GM23338 (cell line): Measurements from ENCODE around the gene POP4. TPM values are rescaled to one million over a fixed set of nuclear protein-coding genes. Genes with fewer than 3 reads are reported as not detected.

ENCODE experiments used
- ATAC-seq: fragments of 200-7000 bp; cut with Tn5 transposase; 3 replicates; pipeline ENCODE4 v1.9.1; 2020
- DNase-seq: peaks from one replicate; pipeline ENCODE4 v3.0.0-alpha.2; 2015; ENCODE audit warnings: low spot score
- H2AFZ ChIP-seq: fragments of 200-600 bp; sonication (generic); 2 replicates; pipeline ENCODE4 v1.8.0; 2016; ENCODE audit warnings: antibody characterized with exemption, mild to moderate bottlenecking, moderate library complexity
- H3F3A ChIP-seq: fragments of 200-600 bp; sonication (generic); replicated peaks from 2 replicates; pipeline ENCODE4 v1.8.0; 2017; ENCODE audit warnings: antibody characterized with exemption, mixed run types, low read depth
- H3K27ac ChIP-seq: fragments of 200-600 bp; sonication (generic); 2 replicates; pipeline ENCODE4 v1.6.1; 2016; ENCODE audit warnings: low read depth
- H3K27me3 ChIP-seq: fragments of 200-600 bp; sonication (generic); 2 replicates; pipeline ENCODE4 v1.8.0; 2016; ENCODE audit warnings: mild to moderate bottlenecking, mixed run types, moderate library complexity; ENCODE audit not compliant: insufficient read depth
- H3K36me3 ChIP-seq: fragments of 200-600 bp; sonication (generic); 2 replicates; pipeline ENCODE4 v1.8.0; 2016; ENCODE audit warnings: mild to moderate bottlenecking; ENCODE audit not compliant: insufficient read depth
- H3K4me1 ChIP-seq: fragments of 200-600 bp; sonication (generic); 2 replicates; pipeline ENCODE4 v1.8.0; 2016; ENCODE audit warnings: mild to moderate bottlenecking, moderate library complexity; ENCODE audit not compliant: insufficient read depth
- H3K4me2 ChIP-seq: fragments of 200-600 bp; sonication (generic); 2 replicates; pipeline ENCODE4 v1.7.1; 2017; ENCODE audit warnings: mixed run types
- H3K4me3 ChIP-seq: fragments of 200-600 bp; sonication (generic); 2 replicates; pipeline ENCODE4 v1.6.1; 2016; ENCODE audit warnings: mixed run types
- H3K79me2 ChIP-seq: fragments of 200-600 bp; sonication (generic); replicated peaks from 2 replicates; pipeline ENCODE4 v1.8.0; 2017; ENCODE audit warnings: mild to moderate bottlenecking; ENCODE audit not compliant: insufficient read depth
- H3K9me2 ChIP-seq: fragments of 200-600 bp; sonication (generic); 2 replicates; pipeline ENCODE4 v1.8.0; 2017; ENCODE audit not compliant: insufficient read depth
- H4K20me1 ChIP-seq: fragments of 200-600 bp; sonication (generic); replicated peaks from 2 replicates; pipeline ENCODE4 v1.8.0; 2017; ENCODE audit warnings: mild to moderate bottlenecking; ENCODE audit not compliant: insufficient read depth
- H3K27ac Mint-ChIP-seq: 2 replicates; pipeline ENCODE4 v1.8.0; 2020; ENCODE audit warnings: inconsistent platforms, mild to moderate bottlenecking, moderate library complexity, mixed read lengths
- H3K27me3 Mint-ChIP-seq: 3 replicates; pipeline ENCODE4 v1.8.0; 2022; ENCODE audit warnings: low read depth, mild to moderate bottlenecking, moderate library complexity, mixed read lengths, inconsistent platforms; ENCODE audit not compliant: insufficient read depth, poor library complexity
- H3K36me3 Mint-ChIP-seq: 3 replicates; pipeline ENCODE4 v1.8.0; 2021; ENCODE audit warnings: low read depth, mild to moderate bottlenecking, inconsistent platforms, moderate library complexity, mixed read lengths
- H3K4me1 Mint-ChIP-seq: 3 replicates; pipeline ENCODE4 v1.8.0; 2020; ENCODE audit warnings: mild to moderate bottlenecking, inconsistent platforms, mixed read lengths
- H3K4me3 Mint-ChIP-seq: 3 replicates; pipeline ENCODE4 v1.8.0; 2021; ENCODE audit warnings: moderate library complexity, mild to moderate bottlenecking, inconsistent platforms, mixed read lengths
- H3K9me3 Mint-ChIP-seq: 3 replicates; pipeline ENCODE4 v1.8.0; 2020; ENCODE audit warnings: moderate library complexity, mild to moderate bottlenecking, inconsistent platforms, mixed read lengths
- CREB1 ChIP-seq: fragments of 250-450 bp; sonication (Bioruptor Pico); IDR thresholded peaks from 2 replicates; pipeline ENCODE4 v1.5.0; 2020; ENCODE audit warnings: low read depth, mild to moderate bottlenecking, moderate library complexity
- ETS1 ChIP-seq: IDR thresholded peaks from 2 replicates; pipeline ENCODE4 v1.6.1; 2016; ENCODE audit warnings: antibody characterized with exemption
- EZH2 ChIP-seq: fragments of 200-600 bp; sonication (generic); IDR thresholded peaks from one replicate; pipeline ENCODE4 v1.8.0; 2017; ENCODE audit warnings: antibody characterized with exemption, mild to moderate bottlenecking, low read depth; ENCODE audit not compliant: unreplicated experiment
- EZH2phosphoT487 ChIP-seq: fragments of 200-600 bp; sonication (generic); IDR thresholded peaks from one replicate; pipeline ENCODE4 v1.8.1; 2018; ENCODE audit warnings: antibody characterized with exemption; ENCODE audit not compliant: unreplicated experiment
- JUNB ChIP-seq: IDR thresholded peaks from one replicate; pipeline ENCODE4 v1.6.1; 2016; ENCODE audit warnings: antibody characterized with exemption; ENCODE audit not compliant: unreplicated experiment
- NANOG ChIP-seq: IDR thresholded peaks from 2 replicates; pipeline ENCODE4 v1.6.1; 2016; ENCODE audit warnings: antibody characterized with exemption, borderline replicate concordance
- POLR2AphosphoS5 ChIP-seq: IDR thresholded peaks from 2 replicates; pipeline ENCODE4 v1.6.1; 2016; ENCODE audit warnings: antibody characterized with exemption, low read depth
- REST ChIP-seq: IDR thresholded peaks from one replicate; pipeline ENCODE4 v1.6.1; 2018; ENCODE audit warnings: antibody characterized with exemption; ENCODE audit not compliant: unreplicated experiment
- STAT1 ChIP-seq: IDR thresholded peaks from one replicate; pipeline ENCODE4 v1.6.1; 2016; ENCODE audit warnings: antibody characterized with exemption; ENCODE audit not compliant: unreplicated experiment
- ZNF114 ChIP-seq: fragments of 250-450 bp; sonication (Bioruptor Pico); IDR thresholded peaks from 2 replicates; pipeline ENCODE4 v1.5.0; 2020; ENCODE audit warnings: mild to moderate bottlenecking, moderate library complexity
- ZNF331 ChIP-seq: fragments of 250-450 bp; sonication (Bioruptor Pico); IDR thresholded peaks from 2 replicates; pipeline ENCODE4 v1.5.0; 2020; ENCODE audit warnings: low read depth, mild to moderate bottlenecking, moderate library complexity
- ZNF462 ChIP-seq: fragments of 250-450 bp; sonication (Bioruptor Pico); IDR thresholded peaks from 2 replicates; pipeline ENCODE4 v1.5.0; 2020; ENCODE audit warnings: mild to moderate bottlenecking, moderate library complexity
- polyA plus RNA-seq: library from polyadenylated mRNA; unstranded; fragments of >200 nt; fragmentation: Nextera tagmentation; extraction: Ambion mirVana; gene quantifications from 2 replicates; pipeline ENCODE4 v1.2.1, GENCODE V29; 2016
- total RNA-seq: library from RNA; depleted of rRNA; stranded (reverse); fragments of >200 nt; shearing (Covaris generic); gene quantifications from 2 replicates; pipeline ENCODE4 v1.2.3, GENCODE V29; 2014

POP4 gene
- total and polyA plus RNA-seq, 2 experiments from 2014 or later, result 37.2 to 58.3 TPM

GRCh38 chr19:29640231-29640630, 34.1 kb downstream of the POP4 start:
- ATAC-seq (no peak), DNase-seq (no peak)
- H3K4me1 Mint-ChIP-seq, result peaks cover 6% of the 10 kb centered on the region
- no peaks in the 10 kb centered on the region for H3K27me3 ChIP-seq
- peaks cover 2% of the 10 kb centered on the region for H3K27me3 Mint-ChIP-seq
- H3K9me2 ChIP-seq, result no peaks in the 10 kb centered on the region
- H3K79me2 ChIP-seq, result no peaks in the 10 kb centered on the region
- H2AFZ ChIP-seq, result peak overlapping the region; percentile 23; the same call in 1 of the 2 replicates
- TF ChIP-seq CREB1 (no peak), ZNF462 (CRISPR knock-in tag) (no peak), POLR2AphosphoS5 (no peak), EZH2 (no peak), JUNB (no peak), NANOG (no peak), EZH2phosphoT487 (no peak), ZNF114 (CRISPR knock-in tag) (no peak), ETS1 (no peak), ZNF331 (CRISPR knock-in tag) (no peak), STAT1 (no peak), REST (no peak)
- no peak overlapping the region for H3K4me3 Mint-ChIP-seq
- no peaks in the 10 kb centered on the region for H3K36me3 Mint-ChIP-seq
- H3K36me3 ChIP-seq, result no peaks in the 10 kb centered on the region
- H3K27ac ChIP-seq, result no peak overlapping the region
- H4K20me1 ChIP-seq, result no peaks in the 10 kb centered on the region
- no peak overlapping the region for H3K4me3 ChIP-seq
- H3K27ac Mint-ChIP-seq, result no peak overlapping the region
- peaks cover 7% of the 10 kb centered on the region for H3K4me1 ChIP-seq
- no peaks in the 10 kb centered on the region for H3K9me3 Mint-ChIP-seq
- H3F3A ChIP-seq, result no peaks in the 10 kb centered on the region
- no peak overlapping the region for H3K4me2 ChIP-seq
